GM18951 (cell line): ENCODE data around the gene TMEM163.

Experiments
- POLR2A ChIP-seq: IDR thresholded peaks from 4 replicates; pipeline ENCODE4 v1.6.1; 2011; ENCODE audit warnings: mild to moderate bottlenecking; ENCODE audit not compliant: insufficient read length, insufficient read depth; ENCODE audit errors: extremely low read depth
- in situ Hi-C: fragments of 300-500 bp; cut with MboI; formaldehyde crosslinking; loops from one replicate; pipeline ENCODE4 v1.12.0; 2022; ENCODE audit warnings: low sequenced_read_pairs, mixed read lengths, inconsistent platforms; ENCODE audit not compliant: unreplicated experiment

TMEM163 gene

DNA sequence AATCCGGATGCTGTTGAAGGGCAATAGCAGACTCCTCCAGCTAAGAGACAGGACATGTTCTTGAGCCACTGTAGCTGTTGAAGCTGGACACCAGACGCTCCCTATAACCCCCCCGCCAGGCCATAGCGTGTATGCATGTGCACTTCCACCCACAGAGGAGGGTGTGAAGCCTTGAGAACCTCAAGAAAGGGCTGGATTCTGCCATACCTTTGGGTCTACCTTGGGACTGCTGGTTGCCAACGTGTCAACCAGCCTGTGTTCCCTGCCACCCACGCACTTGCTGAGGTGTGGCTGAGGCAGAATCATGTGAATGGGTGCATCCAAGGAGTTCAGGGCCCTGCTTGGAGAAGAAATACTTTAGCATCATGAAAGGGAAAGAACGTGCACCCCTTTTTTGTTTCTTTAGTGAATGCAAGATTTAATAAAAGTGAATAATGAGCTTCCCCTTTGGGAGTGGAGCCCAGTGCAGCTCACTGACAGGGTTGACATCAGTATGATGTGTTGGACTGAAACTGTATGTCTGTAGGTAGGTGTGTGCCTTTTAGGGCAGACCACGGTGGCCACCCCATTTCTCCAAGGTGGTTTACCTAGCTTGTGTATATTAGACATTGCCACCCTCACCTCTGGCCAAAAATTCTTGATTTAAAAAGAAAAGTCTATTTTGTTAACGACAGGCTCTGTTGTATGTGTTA is 266.6 kb downstream of the TMEM163 start:
- TF ChIP-seq POLR2A = no peak

GRCh38 chr2:134451347-134451630 is 267.5 kb downstream of the TMEM163 start:
- in situ Hi-C loops = no loop called here
- no peak for TF ChIP-seq POLR2A

More for the DNA sequence above, 266.6 kb downstream of the TMEM163 start:
- in situ Hi-C loops = no loop called here

GRCh38 chr2:134449751-134450513 is 268.9 kb downstream of the TMEM163 start:
- in situ Hi-C loops = loop anchor here (25.0 kb wide), 1 partner anchor 563 kb away; no protein-coding TSS in a partner anchor
- no peak for TF ChIP-seq POLR2A

- in situ Hi-C loops = loop anchor here (25.0 kb wide), 1 partner anchor 562 kb away; no protein-coding TSS in a partner anchor
- TF ChIP-seq POLR2A = no peak
Measured at GRCh38 chr2:134449157-134449556, 269.6 kb downstream of the TMEM163 start.

GRCh38 chr2:134448650-134449049 is 270.1 kb downstream of the TMEM163 start:
- no peak for TF ChIP-seq POLR2A
- in situ Hi-C loops = loop anchor here (25.0 kb wide), 1 partner anchor 561 kb away; no protein-coding TSS in a partner anchor

DNA sequence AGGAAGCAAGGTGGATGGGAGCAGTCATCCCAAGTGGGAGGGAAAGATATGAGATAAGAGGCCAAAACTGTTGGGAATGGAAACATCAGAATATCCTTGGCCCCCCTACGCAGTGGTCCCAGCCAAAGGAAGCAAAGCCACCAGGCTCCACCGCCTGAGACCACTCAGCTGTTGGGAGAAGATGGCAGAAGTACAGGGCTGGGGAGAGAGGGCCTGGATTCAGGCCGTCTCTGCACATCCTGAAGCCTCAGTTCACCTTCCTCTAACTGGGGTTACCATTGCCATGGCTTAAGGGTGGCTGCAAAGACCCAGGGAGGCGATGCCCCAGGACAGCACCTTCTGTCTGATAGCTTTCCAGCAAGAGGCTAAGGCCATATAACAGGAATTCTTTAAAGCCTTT is 271.1 kb downstream of the TMEM163 start:
- TF ChIP-seq POLR2A = no peak
- in situ Hi-C loops = loop anchor here (25.0 kb wide), 1 partner anchor 560 kb away; no protein-coding TSS in a partner anchor

DNA sequence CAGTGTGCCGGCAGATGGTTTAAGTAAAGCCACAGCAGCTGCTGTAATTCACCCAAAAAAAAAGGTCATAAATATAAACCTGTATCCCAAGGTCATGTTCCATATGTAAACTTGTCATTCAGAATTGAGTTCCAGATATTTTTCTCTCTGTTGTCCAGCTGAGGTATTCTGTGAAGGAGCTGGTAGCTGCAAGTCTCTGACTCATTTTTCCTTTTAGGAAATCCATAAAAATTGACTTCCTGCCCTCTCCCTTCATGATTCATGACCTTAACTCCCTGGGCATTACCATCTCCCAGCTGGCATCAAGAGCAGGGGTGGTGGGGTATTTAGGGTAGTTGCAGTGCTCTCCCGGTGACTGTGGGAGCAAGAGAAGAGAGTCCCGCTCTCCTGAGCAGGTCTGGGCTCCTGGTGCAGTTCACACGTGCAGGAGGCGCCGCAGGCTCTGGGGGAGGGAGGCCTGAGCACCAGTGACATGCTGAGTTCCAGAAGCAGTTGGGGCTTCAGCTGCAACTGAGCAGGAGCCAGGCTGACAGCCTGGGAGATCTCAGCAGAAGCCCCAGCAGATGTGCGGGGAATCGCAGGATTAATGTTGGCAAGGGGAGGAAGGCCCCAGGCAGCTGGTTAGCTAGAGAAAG is 272.3 kb downstream of the TMEM163 start:
- in situ Hi-C loops = loop anchor here (25.0 kb wide), 1 partner anchor 559 kb away; no protein-coding TSS in a partner anchor
- TF ChIP-seq POLR2A = no peak

GRCh38 chr2:134445985-134446382 is 272.8 kb downstream of the TMEM163 start:
- in situ Hi-C loops = loop anchor here (25.0 kb wide), 1 partner anchor 559 kb away; no protein-coding TSS in a partner anchor
- no peak for TF ChIP-seq POLR2A

- in situ Hi-C loops = loop anchor here (25.0 kb wide), 1 partner anchor 558 kb away; no protein-coding TSS in a partner anchor
- no peak for TF ChIP-seq POLR2A
Measured at GRCh38 chr2:134445116-134445515, 273.7 kb downstream of the TMEM163 start.

DNA sequence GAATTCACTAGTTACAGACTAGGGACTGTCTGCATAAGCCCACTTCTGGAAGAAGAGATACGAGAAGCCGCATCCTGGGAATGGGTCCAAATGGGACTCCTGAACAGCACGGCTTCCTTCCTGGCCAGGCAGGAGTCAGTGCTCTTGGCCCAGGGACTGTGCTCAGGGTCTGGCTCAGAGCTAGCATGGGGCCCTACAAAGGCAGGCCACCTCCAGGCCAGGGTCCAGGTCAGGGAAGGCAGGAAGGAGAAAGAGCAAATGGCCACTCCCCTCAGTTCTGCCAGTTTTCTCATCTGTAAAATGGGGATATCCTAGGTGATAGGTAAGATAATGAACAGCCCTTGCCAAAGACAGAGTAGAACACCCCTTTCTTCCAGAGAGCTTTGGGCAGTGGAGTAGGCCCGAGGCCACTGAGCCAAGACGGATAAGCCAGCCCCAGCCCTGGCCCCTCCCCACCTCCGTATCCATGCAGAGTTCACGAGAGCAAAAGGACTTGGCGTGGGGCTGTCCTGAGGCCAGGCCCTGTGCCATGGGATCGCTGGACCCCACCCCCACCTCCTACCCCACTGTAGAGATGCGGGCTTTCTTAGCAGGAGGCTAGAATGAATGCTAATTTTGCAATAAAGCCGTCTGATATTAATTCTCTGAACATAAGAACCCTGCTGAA is 274.9 kb downstream of the TMEM163 start:
- in situ Hi-C loops = loop anchor here (25.0 kb wide), 1 partner anchor 557 kb away; no protein-coding TSS in a partner anchor
- TF ChIP-seq POLR2A = no peak

DNA sequence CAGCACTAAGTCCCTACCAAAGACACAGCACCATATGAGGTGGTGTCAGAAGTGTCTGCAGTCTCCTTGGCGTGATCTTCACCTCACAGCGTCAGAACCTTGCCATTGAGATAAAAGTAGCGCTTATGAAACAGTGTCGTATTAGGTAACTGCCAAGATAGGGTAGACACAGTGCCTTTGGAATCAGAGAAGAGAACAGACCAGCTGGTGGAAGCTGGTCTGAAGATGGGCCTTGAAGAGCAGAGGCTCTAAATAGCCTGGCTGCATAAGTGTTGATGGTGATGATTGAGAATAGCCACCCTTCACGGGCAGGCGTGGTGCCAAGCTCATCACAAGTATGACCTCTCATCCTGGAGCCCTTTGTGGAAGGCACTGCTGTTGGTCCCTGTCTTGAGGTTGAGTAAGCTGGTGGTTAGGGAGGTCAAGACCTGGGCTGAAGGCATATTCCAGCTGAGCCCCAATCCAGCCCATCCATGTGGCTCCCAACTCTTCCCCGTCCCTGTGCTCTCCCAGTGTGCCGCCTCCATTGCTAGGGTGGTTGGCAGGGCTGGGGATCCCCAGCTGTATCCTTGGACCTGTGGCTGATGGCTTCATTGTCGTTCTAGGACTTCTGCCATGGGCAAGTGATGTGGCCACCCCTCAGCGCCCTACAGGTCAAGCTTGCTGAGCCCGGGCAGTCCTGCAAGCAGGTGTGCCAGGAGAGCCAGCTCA is 277.5 kb downstream of the TMEM163 start:
- no peak for TF ChIP-seq POLR2A
- in situ Hi-C loops = loop anchor here (25.0 kb wide), 1 partner anchor 554 kb away; no protein-coding TSS in a partner anchor

- in situ Hi-C loops = loop anchor here (25.0 kb wide), 1 partner anchor 553 kb away; no protein-coding TSS in a partner anchor
- no peak for TF ChIP-seq POLR2A
Measured at GRCh38 chr2:134440336-134440909, 278.4 kb downstream of the TMEM163 start.
